Measurements from ENCODE around the gene CDX2.

- TF ChIP-seq CTCF (IDR thresholded peaks at IDR 0.05), result no peak
- no peak for TF ChIP-seq POLR2A (IDR thresholded peaks at IDR 0.05)
- TF ChIP-seq EP300 (IDR thresholded peaks at IDR 0.05), result no peak
- TF ChIP-seq POLR2AphosphoS5 (IDR thresholded peaks at IDR 0.05), result no peak
Observed at GRCh38 chr13:27919659-27919933, 49.5 kb downstream of the CDX2 start.
